HCT116 (cell line): ENCODE measurements around the gene MMD2.

Experiments used
- CBX3 ChIP-seq: IDR thresholded peaks from 2 replicates; pipeline ENCODE4 v1.6.1; 2012; ENCODE audit warnings: low read depth
- CEBPB ChIP-seq: IDR thresholded peaks from 2 replicates; pipeline ENCODE4 v1.6.1; 2012; ENCODE audit warnings: low read depth
- EZH2 ChIP-seq: fragments of 200-600 bp; sonication (generic); IDR thresholded peaks from 2 replicates; pipeline ENCODE4 v1.6.1; 2017; ENCODE audit warnings: antibody characterized with exemption, mixed run types
- POLR2A ChIP-seq: IDR thresholded peaks from 2 replicates; pipeline ENCODE4 v1.7.0; 2011; ENCODE audit warnings: borderline replicate concordance; ENCODE audit not compliant: insufficient read depth, insufficient read length; ENCODE audit errors: extremely low read depth
- POLR2AphosphoS5 ChIP-seq: IDR thresholded peaks from 2 replicates; pipeline ENCODE4 v1.6.1; 2011; ENCODE audit warnings: mild to moderate bottlenecking, low read depth, low read length, moderate library complexity
- RAD21 ChIP-seq: IDR thresholded peaks from 2 replicates; pipeline ENCODE4 v1.6.1; 2012; ENCODE audit warnings: low read depth, mild to moderate bottlenecking
- REST ChIP-seq: IDR thresholded peaks from 2 replicates; pipeline ENCODE4 v1.6.1; 2012; ENCODE audit warnings: low read depth
- SIN3A ChIP-seq: IDR thresholded peaks from 2 replicates; pipeline ENCODE4 v1.6.1; 2012; ENCODE audit warnings: low read depth
- SP1 ChIP-seq: IDR thresholded peaks from 2 replicates; pipeline ENCODE4 v1.6.1; 2012; ENCODE audit warnings: low read depth
- SRF ChIP-seq: IDR thresholded peaks from 2 replicates; pipeline ENCODE4 v1.6.1; 2012; ENCODE audit warnings: low read depth
- YY1 ChIP-seq: IDR thresholded peaks from 2 replicates; pipeline ENCODE4 v1.6.1; 2011; ENCODE audit warnings: low read length, low read depth, moderate library complexity, mild to moderate bottlenecking; ENCODE audit not compliant: insufficient replicate concordance; ENCODE audit errors: extremely low read depth
- ZNF274 ChIP-seq: fragments of 200-500 bp; sonication (Bioruptor generic); IDR thresholded peaks from 2 replicates; pipeline ENCODE4 v1.6.1; 2014; ENCODE audit warnings: mild to moderate bottlenecking, low read depth, low read length, inconsistent platforms
- TF ChIP-seq, protein P1 (sequence below), 3 experiments: fragments of 200-600 bp in 1 of 3; sonication (generic) in 1 of 3; IDR thresholded peaks in 2 of 3; conservative IDR thresholded peaks in 1 of 3; 2 replicates each; pipeline ENCODE4 v1.5.1; 2012 to 2017; ENCODE audit warnings: low read depth in 2 of 3, low read length in 2 of 3, antibody characterized with exemption in 1 of 3, borderline replicate concordance in 1 of 3, control low read depth in 1 of 3, mild to moderate bottlenecking in 1 of 3, mixed read lengths in 1 of 3, mixed run types in 1 of 3, moderate library complexity in 1 of 3; ENCODE audit not compliant: insufficient read depth in 1 of 3
- TF ChIP-seq, protein P2 (sequence below): IDR thresholded peaks from 2 replicates; pipeline ENCODE4 v1.6.1; 2012

DNA sequence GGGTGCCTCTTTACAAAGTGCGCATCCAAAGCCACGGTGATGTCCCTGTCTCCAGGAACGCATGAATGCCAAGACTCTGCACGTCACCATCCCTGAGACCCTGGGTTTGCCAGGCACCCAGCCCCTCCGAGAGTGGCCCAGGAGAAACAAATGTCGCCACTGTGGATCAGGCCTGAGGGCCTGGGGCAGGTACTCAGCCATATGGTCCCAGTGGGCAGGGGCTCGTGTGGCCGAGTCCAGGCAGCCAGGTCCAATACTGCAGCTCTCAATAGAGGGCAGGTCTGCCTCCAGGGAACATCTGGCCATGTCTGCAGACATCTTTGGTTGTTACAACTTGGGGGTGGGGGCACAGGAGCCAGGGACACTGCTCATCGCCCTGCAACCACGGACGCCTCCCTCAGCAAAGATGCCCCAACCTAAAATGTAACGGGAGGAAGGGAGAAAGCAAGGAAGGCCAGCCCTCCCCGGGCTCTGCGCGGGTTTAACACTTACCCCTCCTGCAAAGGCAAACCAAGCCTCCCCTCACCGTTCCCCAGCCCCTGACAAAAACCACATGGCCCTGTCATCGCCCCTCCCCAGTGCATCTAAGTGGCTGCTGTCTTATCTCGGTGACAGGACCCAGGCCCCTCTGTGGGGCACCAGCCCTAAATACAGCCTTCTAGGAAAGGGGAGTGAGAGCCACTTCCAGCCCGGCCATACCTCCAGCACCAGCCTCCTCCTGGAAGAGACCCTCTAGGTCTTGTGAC, 86.9 kb downstream of the MMD2 start:
- no peak for TF ChIP-seq SIN3A
- TF ChIP-seq, protein P1, sequence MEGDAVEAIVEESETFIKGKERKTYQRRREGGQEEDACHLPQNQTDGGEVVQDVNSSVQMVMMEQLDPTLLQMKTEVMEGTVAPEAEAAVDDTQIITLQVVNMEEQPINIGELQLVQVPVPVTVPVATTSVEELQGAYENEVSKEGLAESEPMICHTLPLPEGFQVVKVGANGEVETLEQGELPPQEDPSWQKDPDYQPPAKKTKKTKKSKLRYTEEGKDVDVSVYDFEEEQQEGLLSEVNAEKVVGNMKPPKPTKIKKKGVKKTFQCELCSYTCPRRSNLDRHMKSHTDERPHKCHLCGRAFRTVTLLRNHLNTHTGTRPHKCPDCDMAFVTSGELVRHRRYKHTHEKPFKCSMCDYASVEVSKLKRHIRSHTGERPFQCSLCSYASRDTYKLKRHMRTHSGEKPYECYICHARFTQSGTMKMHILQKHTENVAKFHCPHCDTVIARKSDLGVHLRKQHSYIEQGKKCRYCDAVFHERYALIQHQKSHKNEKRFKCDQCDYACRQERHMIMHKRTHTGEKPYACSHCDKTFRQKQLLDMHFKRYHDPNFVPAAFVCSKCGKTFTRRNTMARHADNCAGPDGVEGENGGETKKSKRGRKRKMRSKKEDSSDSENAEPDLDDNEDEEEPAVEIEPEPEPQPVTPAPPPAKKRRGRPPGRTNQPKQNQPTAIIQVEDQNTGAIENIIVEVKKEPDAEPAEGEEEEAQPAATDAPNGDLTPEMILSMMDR (IDR thresholded peaks at IDR 0.05 in 2 of 3, conservative IDR thresholded peaks at IDR 0.05 in 1 of 3; ENCODE audit: borderline replicate concordance in 1 of 3, insufficient read depth in 1 of 3, low read depth in 2 of 3, low read length in 2 of 3): no peak
- no peak for TF ChIP-seq CBX3
- TF ChIP-seq RAD21: no peak
- no peak for TF ChIP-seq EZH2
- no peak for TF ChIP-seq POLR2AphosphoS5
- no peak for TF ChIP-seq YY1
- TF ChIP-seq SP1: no peak
- TF ChIP-seq POLR2A: no peak
- TF ChIP-seq REST: no peak
- no peak for TF ChIP-seq CEBPB
- TF ChIP-seq, protein P2, sequence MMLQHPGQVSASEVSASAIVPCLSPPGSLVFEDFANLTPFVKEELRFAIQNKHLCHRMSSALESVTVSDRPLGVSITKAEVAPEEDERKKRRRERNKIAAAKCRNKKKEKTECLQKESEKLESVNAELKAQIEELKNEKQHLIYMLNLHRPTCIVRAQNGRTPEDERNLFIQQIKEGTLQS: no peak
- no peak for TF ChIP-seq ZNF274
- TF ChIP-seq SRF: no peak
